Left renal pelvis (tissue), 4 donors: ENCODE data around the gene GANC. TPM values are rescaled to one million over a fixed set of nuclear protein-coding genes. Genes with fewer than 3 reads are reported as not detected.
"Not testable (repeated sequence)": the region's sequence is repeated elsewhere in the genome, so short reads cannot be mapped to it uniquely, and the experiment has no call there.

Experiments used
- DNase-seq, 4 donors: peaks; one replicate each; pipeline ENCODE4 v3.0.0-alpha.2; 2013; ENCODE audit warnings: low read depth in 4 of 4, low spot score in 3 of 4
- polyA plus RNA-seq, 4 donors: library from polyadenylated mRNA; unstranded; fragments of 120-200 nt; gene quantifications; one replicate each; pipeline ENCODE4 v1.2.1, GENCODE V29; 2013; ENCODE audit not compliant: insufficient read length in 4 of 4

The GANC gene
- polyA plus RNA-seq: 10 to 100 TPM; 25.7 to 29.7 (median 25.9) TPM

- DNase-seq: peak; percentile 97 to 98 (median 98)
These were observed at the start of gene GANC, which contains the start of gene TMEM87A for GRCh38 chr15:42272939-42273899. GANC (plus strand) TSS chr15:42273201; CDS start chr15:42274482, 1,281 bp downstream. TMEM87A (minus strand) TSS chr15:42273433; CDS start chr15:42273398, 35 bp downstream.

GRCh38 chr15:42226648-42227047, 46.4 kb upstream of the GANC start:
- no peak for DNase-seq

- no peak for DNase-seq
These were observed 45.0 kb upstream of the GANC start for GRCh38 chr15:42228036-42228435.

GRCh38 chr15:42228981-42229380, 44.0 kb upstream of the GANC start:
- DNase-seq: not testable (repeated sequence)

- DNase-seq: no peak
These were observed 41.9 kb upstream of the GANC start for GRCh38 chr15:42231088-42231487.

- no peak for DNase-seq
These were observed 40.4 kb upstream of the GANC start for GRCh38 chr15:42232606-42233005.

- DNase-seq: no peak
These were observed 39.9 kb upstream of the GANC start for GRCh38 chr15:42233107-42233506.

- no peak for DNase-seq
These were observed 33.3 kb upstream of the GANC start for GRCh38 chr15:42239528-42240182.

- DNase-seq: no peak
These were observed 32.2 kb upstream of the GANC start for GRCh38 chr15:42240823-42241222.

GRCh38 chr15:42253300-42253699, 19.7 kb upstream of the GANC start:
- no peak for DNase-seq

- DNase-seq: no peak
These were observed 8.2 kb upstream of the GANC start for GRCh38 chr15:42264795-42265194.

GRCh38 chr15:42267286-42267685, 5.7 kb upstream of the GANC start:
- DNase-seq: no peak

GRCh38 chr15:42270551-42270950, 2.5 kb upstream of the GANC start:
- DNase-seq: no peak

- no peak for DNase-seq
These were observed 2.0 kb upstream of the GANC start for GRCh38 chr15:42270996-42271395.

GRCh38 chr15:42273900-42274701, 1.1 kb downstream of the GANC start:
- peak; percentile 27 to 61 (median 34) for DNase-seq

- DNase-seq: no peak
These were observed 1.6 kb downstream of the GANC start for GRCh38 chr15:42274702-42274989.

GRCh38 chr15:42275780-42276391, 2.9 kb downstream of the GANC start:
- no peak for DNase-seq

- DNase-seq: no peak
These were observed 3.8 kb downstream of the GANC start for GRCh38 chr15:42276762-42277161.

- DNase-seq: no peak
These were observed 6.3 kb downstream of the GANC start for GRCh38 chr15:42279234-42279723.

GRCh38 chr15:42282344-42282743, 9.3 kb downstream of the GANC start:
- no peak for DNase-seq
